Nephron (organoid): ENCODE results near the gene CTSZ.

ENCODE experiments used
- H3K27ac Mint-ChIP-seq, 3 experiments: 2 replicates each; pipeline ENCODE4 v1.8.0; 2020; ENCODE audit warnings: mixed read lengths in 3 of 3, mild to moderate bottlenecking in 2 of 3, moderate library complexity in 1 of 3
- H3K27me3 Mint-ChIP-seq: 2 replicates; pipeline ENCODE4 v1.8.0; 2021; ENCODE audit warnings: low read depth, mild to moderate bottlenecking, moderate library complexity, mixed read lengths
- H3K36me3 Mint-ChIP-seq: 2 replicates; pipeline ENCODE4 v1.8.0; 2020; ENCODE audit warnings: low read depth, mixed read lengths
- H3K4me1 Mint-ChIP-seq: 2 replicates; pipeline ENCODE4 v1.8.0; 2020; ENCODE audit warnings: mixed read lengths
- H3K4me3 Mint-ChIP-seq, 3 experiments: 2 replicates each; pipeline ENCODE4 v1.8.0; 2020; ENCODE audit warnings: mild to moderate bottlenecking in 3 of 3, mixed read lengths in 3 of 3, moderate library complexity in 2 of 3
- H3K9me3 Mint-ChIP-seq: 2 replicates; pipeline ENCODE4 v1.8.0; 2020; ENCODE audit warnings: mixed read lengths
- CTCF ChIP-seq, 3 experiments: fragments of 200-600 bp; sonication (generic); IDR thresholded peaks; one replicate each; pipeline ENCODE4 v1.5.0; 2021; ENCODE audit warnings: antibody characterized with exemption in 3 of 3; ENCODE audit not compliant: unreplicated experiment in 3 of 3

The CTSZ gene

GRCh38 chr20:59002388-59002787 is 4.7 kb downstream of the CTSZ start:
- TF ChIP-seq CTCF (IDR thresholded peaks at IDR 0.05; ENCODE audit: unreplicated experiment in 3 of 3), result no peak
- Mint-ChIP-seq H3K4me3 (no peak overlapping the region), H3K4me1 (peaks cover 22% of the 10 kb centered on the region), H3K27me3 (peaks cover 7% of the 10 kb centered on the region), H3K36me3 (peaks cover 14% of the 10 kb centered on the region), H3K27ac (no peak overlapping the region), H3K9me3 (no peaks in the 10 kb centered on the region)

- no peak overlapping the region for H3K27ac Mint-ChIP-seq
- H3K4me1 Mint-ChIP-seq, result peaks cover 22% of the 10 kb centered on the region
- no peaks in the 10 kb centered on the region for H3K9me3 Mint-ChIP-seq
- H3K36me3 Mint-ChIP-seq, result peaks cover 20% of the 10 kb centered on the region
- no peak for TF ChIP-seq CTCF (IDR thresholded peaks at IDR 0.05; ENCODE audit: unreplicated experiment in 3 of 3)
- no peak overlapping the region for H3K4me3 Mint-ChIP-seq
- peaks cover 7% of the 10 kb centered on the region for H3K27me3 Mint-ChIP-seq
Observed at GRCh38 chr20:59001449-59002171, 5.4 kb downstream of the CTSZ start.

- H3K4me1 Mint-ChIP-seq, result peaks cover 22% of the 10 kb centered on the region
- H3K4me3 Mint-ChIP-seq, result no peak overlapping the region
- no peak for TF ChIP-seq CTCF (IDR thresholded peaks at IDR 0.05; ENCODE audit: unreplicated experiment in 3 of 3)
- no peak overlapping the region for H3K27ac Mint-ChIP-seq
- no peaks in the 10 kb centered on the region for H3K9me3 Mint-ChIP-seq
- H3K36me3 Mint-ChIP-seq, result peaks cover 26% of the 10 kb centered on the region
- peaks cover 7% of the 10 kb centered on the region for H3K27me3 Mint-ChIP-seq
Observed at GRCh38 chr20:59001068-59001448, 6.0 kb downstream of the CTSZ start.

GRCh38 chr20:59000326-59000725 is 6.7 kb downstream of the CTSZ start:
- Mint-ChIP-seq H3K4me1 (peaks cover 21% of the 10 kb centered on the region), H3K4me3 (no peak overlapping the region), H3K9me3 (no peaks in the 10 kb centered on the region), H3K27ac (no peak overlapping the region), H3K27me3 (peaks cover 7% of the 10 kb centered on the region), H3K36me3 (peaks cover 33% of the 10 kb centered on the region)
- TF ChIP-seq CTCF (IDR thresholded peaks at IDR 0.05; ENCODE audit: unreplicated experiment in 3 of 3), result no peak

- Mint-ChIP-seq H3K27me3 (peaks cover 6% of the 10 kb centered on the region), H3K4me3 (no peak overlapping the region), H3K9me3 (no peaks in the 10 kb centered on the region), H3K4me1 (peaks cover 5% of the 10 kb centered on the region), H3K27ac (no peak overlapping the region), H3K36me3 (peaks cover 46% of the 10 kb centered on the region)
- no peak for TF ChIP-seq CTCF (IDR thresholded peaks at IDR 0.05; ENCODE audit: unreplicated experiment in 3 of 3)
Observed at GRCh38 chr20:58998656-58999055, 8.4 kb downstream of the CTSZ start.

GRCh38 chr20:58997141-58997770 is 9.8 kb downstream of the CTSZ start:
- H3K4me1 Mint-ChIP-seq, result peaks cover 5% of the 10 kb centered on the region
- no peaks in the 10 kb centered on the region for H3K9me3 Mint-ChIP-seq

More at GRCh38 chr20:58997141-58997770, 9.8 kb downstream of the CTSZ start:
- peaks cover 58% of the 10 kb centered on the region for H3K36me3 Mint-ChIP-seq
- no peak for TF ChIP-seq CTCF (IDR thresholded peaks at IDR 0.05; ENCODE audit: unreplicated experiment in 3 of 3)
- H3K27ac Mint-ChIP-seq, result peak overlapping the region; percentile 50 to 96 (median 68)
- no peaks in the 10 kb centered on the region for H3K27me3 Mint-ChIP-seq
- H3K4me3 Mint-ChIP-seq, result no peak overlapping the region
